ENCODE measurements around the gene USP32.
A peak's percentile ranks its signal among the peaks of the same experiment; 100 is the strongest.

Gene USP32

GRCh38 chr17:60138769-60139437 is 253.0 kb downstream of the USP32 start:
- DNase-seq (ENCODE audit: low read depth in 4 of 4, low spot score in 1 of 4), result no peak

GRCh38 chr17:60137731-60138130 is 254.2 kb downstream of the USP32 start:
- no peak for DNase-seq (ENCODE audit: low read depth in 4 of 4, low spot score in 1 of 4)

GRCh38 chr17:60135951-60136666 is 255.8 kb downstream of the USP32 start:
- no peak for DNase-seq (ENCODE audit: low read depth in 4 of 4, low spot score in 1 of 4)

- peak; percentile 47 to 80 (median 68) for DNase-seq (ENCODE audit: low read depth in 4 of 4, low spot score in 1 of 4)
Observed at GRCh38 chr17:60135151-60135950, 256.6 kb downstream of the USP32 start.

- DNase-seq (ENCODE audit: low read depth in 4 of 4, low spot score in 1 of 4), result no peak
Observed at GRCh38 chr17:60134396-60135150, 257.4 kb downstream of the USP32 start.

GRCh38 chr17:60130466-60130865 is 261.5 kb downstream of the USP32 start:
- DNase-seq (ENCODE audit: low read depth in 4 of 4, low spot score in 1 of 4), result no peak

- DNase-seq (ENCODE audit: low read depth in 4 of 4, low spot score in 1 of 4), result no peak
Observed at GRCh38 chr17:60129164-60129563, 262.8 kb downstream of the USP32 start.

Measured in stimulated activated CD4-positive, alpha-beta T cell treated with anti-CD3 and anti-CD28 coated beads, Interleukin-1b, Interleukin-23, amount 100 ng/mL, for 24 hours (primary cell).